CD4-positive, alpha-beta T cell (primary cell): Measurements from ENCODE around the gene ORMDL3. TPM values are rescaled to one million over a fixed set of nuclear protein-coding genes. Genes with fewer than 3 reads are reported as not detected.
"Not testable (repeated sequence)": the region's sequence is repeated elsewhere in the genome, so short reads cannot be mapped to it uniquely, and the experiment has no call there.

Experiments used
- ATAC-seq: fragments of 200-7000 bp; cut with Tn5 transposase; one replicate; pipeline ENCODE4 v1.10.0; 2022; ENCODE audit warnings: mild to moderate bottlenecking; ENCODE audit not compliant: poor library complexity
- CTCF ChIA-PET: fragments of 350-600 bp; sonication (Branson Sonifier 250); formaldehyde crosslinking; loops from one replicate; lab custom pipeline; 2021; ENCODE audit warnings: antibody characterized with exemption, inconsistent platforms; lab: Charles Lee
- POLR2A ChIA-PET: fragments of 350-600 bp; sonication (Branson Sonifier 250); formaldehyde crosslinking; loops from one replicate; lab custom pipeline; 2021; ENCODE audit warnings: antibody characterized with exemption, inconsistent platforms; lab: Charles Lee
- DNase-seq, 14 experiments: peaks; one replicate each; pipeline ENCODE4 v3.0.0-alpha.2; 2013 to 2020; ENCODE audit warnings: mixed read lengths in 2 of 14
- H3K27ac ChIP-seq, 2 donors: one replicate each; pipeline versions ENCODE4 v1.5.1 to v1.7.0; 2013; ENCODE audit warnings: low read length in 2 of 2, low read depth in 1 of 2, mild to moderate bottlenecking in 1 of 2
- H3K27me3 ChIP-seq, 2 experiments: 1 replicate in 1 of 2; 2 replicates in 1 of 2; pipeline versions ENCODE4 v1.6.1 to v1.7.0; 2013; ENCODE audit warnings: low read length in 2 of 2, control low read depth in 1 of 2, mild to moderate bottlenecking in 1 of 2, moderate library complexity in 1 of 2; ENCODE audit not compliant: insufficient read depth in 2 of 2, control insufficient read depth in 1 of 2
- H3K36me3 ChIP-seq: one replicate; pipeline ENCODE4 v1.6.1; 2013; ENCODE audit warnings: low read length, control low read depth; ENCODE audit not compliant: insufficient read depth
- H3K4me1 ChIP-seq: one replicate; pipeline ENCODE4 v1.6.1; 2013; ENCODE audit warnings: low read length, control low read depth; ENCODE audit not compliant: insufficient read depth
- H3K4me3 ChIP-seq: one replicate; pipeline ENCODE4 v1.5.1; 2013; ENCODE audit warnings: mild to moderate bottlenecking, low read length, moderate library complexity
- H3K9me3 ChIP-seq, 2 experiments: 1 replicate in 1 of 2; 2 replicates in 1 of 2; pipeline versions ENCODE4 v1.6.1 to v1.7.0; 2013; ENCODE audit warnings: low read length in 2 of 2, mild to moderate bottlenecking in 2 of 2, control low read depth in 1 of 2, moderate library complexity in 1 of 2; ENCODE audit not compliant: control insufficient read depth in 1 of 2, insufficient read depth in 1 of 2
- H3K27ac Mint-ChIP-seq: one replicate; pipeline ENCODE4 v1.8.0; 2020; ENCODE audit warnings: mixed read lengths
- H3K27me3 Mint-ChIP-seq: one replicate; pipeline ENCODE4 v1.8.0; 2021; ENCODE audit warnings: mixed read lengths
- H3K36me3 Mint-ChIP-seq: one replicate; pipeline ENCODE4 v1.8.0; 2021; ENCODE audit warnings: low read depth, mixed read lengths
- H3K4me1 Mint-ChIP-seq: one replicate; pipeline ENCODE4 v1.8.0; 2021; ENCODE audit warnings: low read depth, mixed read lengths
- H3K4me3 Mint-ChIP-seq: one replicate; pipeline ENCODE4 v1.8.0; 2020; ENCODE audit warnings: mild to moderate bottlenecking, mixed read lengths
- H3K9me3 Mint-ChIP-seq: one replicate; pipeline ENCODE4 v1.8.0; 2020; ENCODE audit warnings: mixed read lengths
- intact Hi-C, 2 experiments: fragments of 100-400 bp; cut with DNase I in 1 of 2; cut with micrococcal nuclease in 1 of 2; formaldehyde crosslinking; loops; one replicate each; pipeline versions ENCODE4 v1.15.1 to v1.9.0; 2023 to 2025; cut with DNase I, micrococcal nuclease
- total RNA-seq, 174 experiments: library from RNA in 2 of 174; stranded (reverse) in 2 of 174; gene quantifications; one replicate each; pipeline ENCODE4 v1.2.3 and lab custom pipeline; 2021 to 2026
- TF ChIP-seq, protein P1 (sequence below): fragments of 200-600 bp; IDR thresholded peaks from one replicate; pipeline ENCODE4 v1.8.0; 2022; ENCODE audit warnings: antibody characterized with exemption, mild to moderate bottlenecking

Gene ORMDL3
- total RNA-seq, 2 experiments from 2014 or later, result 103 to 105 TPM

DNA sequence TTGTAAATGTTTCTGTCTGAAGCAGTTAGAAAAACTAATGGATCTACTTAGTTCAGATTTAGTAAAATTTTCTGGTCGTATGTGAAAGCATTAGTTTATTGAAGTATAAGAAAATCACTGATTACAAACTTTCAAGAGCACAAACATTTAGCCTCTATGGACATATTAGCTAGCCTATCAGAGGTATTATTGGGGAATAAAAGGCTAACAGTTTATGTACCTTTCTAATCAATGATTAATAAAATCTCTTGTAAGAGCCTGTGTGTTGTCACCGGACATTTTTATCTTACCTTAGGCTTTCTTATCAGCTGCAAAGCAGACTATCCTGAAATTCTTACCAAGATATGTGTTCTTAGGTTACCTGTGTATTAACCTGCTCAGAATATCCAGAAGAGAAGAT, 38.2 kb downstream of the ORMDL3 start:
- no peak overlapping the region for H3K27ac Mint-ChIP-seq
- no peak overlapping the region for H3K4me3 Mint-ChIP-seq
- CTCF ChIA-PET, result no interaction called here
- H3K27me3 ChIP-seq, result no peaks in the 10 kb centered on the region
- peaks cover 11% of the 10 kb centered on the region for H3K27me3 Mint-ChIP-seq
- no peaks in the 10 kb centered on the region for H3K36me3 ChIP-seq
- POLR2A ChIA-PET, result no interaction called here
- no peak overlapping the region for H3K4me3 ChIP-seq
- no peak overlapping the region for H3K27ac ChIP-seq
- intact Hi-C loops, result no loop called here
- ATAC-seq, result no peak
- H3K4me1 ChIP-seq, result no peaks in the 10 kb centered on the region
- no peaks in the 10 kb centered on the region for H3K9me3 ChIP-seq
- no peaks in the 10 kb centered on the region for H3K9me3 Mint-ChIP-seq
- DNase-seq, result no peak
- TF ChIP-seq, protein P1, sequence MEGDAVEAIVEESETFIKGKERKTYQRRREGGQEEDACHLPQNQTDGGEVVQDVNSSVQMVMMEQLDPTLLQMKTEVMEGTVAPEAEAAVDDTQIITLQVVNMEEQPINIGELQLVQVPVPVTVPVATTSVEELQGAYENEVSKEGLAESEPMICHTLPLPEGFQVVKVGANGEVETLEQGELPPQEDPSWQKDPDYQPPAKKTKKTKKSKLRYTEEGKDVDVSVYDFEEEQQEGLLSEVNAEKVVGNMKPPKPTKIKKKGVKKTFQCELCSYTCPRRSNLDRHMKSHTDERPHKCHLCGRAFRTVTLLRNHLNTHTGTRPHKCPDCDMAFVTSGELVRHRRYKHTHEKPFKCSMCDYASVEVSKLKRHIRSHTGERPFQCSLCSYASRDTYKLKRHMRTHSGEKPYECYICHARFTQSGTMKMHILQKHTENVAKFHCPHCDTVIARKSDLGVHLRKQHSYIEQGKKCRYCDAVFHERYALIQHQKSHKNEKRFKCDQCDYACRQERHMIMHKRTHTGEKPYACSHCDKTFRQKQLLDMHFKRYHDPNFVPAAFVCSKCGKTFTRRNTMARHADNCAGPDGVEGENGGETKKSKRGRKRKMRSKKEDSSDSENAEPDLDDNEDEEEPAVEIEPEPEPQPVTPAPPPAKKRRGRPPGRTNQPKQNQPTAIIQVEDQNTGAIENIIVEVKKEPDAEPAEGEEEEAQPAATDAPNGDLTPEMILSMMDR, result no peak
- no peaks in the 10 kb centered on the region for H3K36me3 Mint-ChIP-seq
- H3K4me1 Mint-ChIP-seq, result no peaks in the 10 kb centered on the region

DNA sequence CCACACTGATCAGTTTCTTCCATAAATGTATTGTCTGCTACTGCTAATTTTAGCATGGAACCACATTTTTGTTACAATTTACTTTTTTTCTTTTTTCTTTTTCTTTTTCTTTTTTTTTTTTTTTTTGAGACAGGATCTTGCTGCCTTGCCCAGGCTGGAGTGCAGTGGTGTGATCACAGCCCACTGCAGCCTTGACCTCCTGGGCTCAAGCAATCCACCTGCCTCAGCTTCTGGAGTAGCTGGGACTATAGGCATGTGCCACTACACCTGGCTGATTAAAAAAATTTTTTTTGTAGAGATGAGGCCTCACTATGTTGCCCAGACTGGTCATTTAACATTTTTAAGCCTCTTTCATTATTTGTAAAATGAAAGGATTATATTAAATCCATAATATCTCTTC, 40.3 kb downstream of the ORMDL3 start:
- H3K9me3 Mint-ChIP-seq, result no peaks in the 10 kb centered on the region
- CTCF ChIA-PET, result no interaction called here
- H3K36me3 Mint-ChIP-seq, result no peaks in the 10 kb centered on the region
- Histone ChIP-seq H3K27ac (no peak overlapping the region), H3K36me3 (no peaks in the 10 kb centered on the region), H3K4me3 (no peak overlapping the region), H3K27me3 (no peaks in the 10 kb centered on the region), H3K4me1 (no peaks in the 10 kb centered on the region), H3K9me3 (no peaks in the 10 kb centered on the region)
- DNase-seq, result no peak
- intact Hi-C loops, result no loop called here
- H3K4me3 Mint-ChIP-seq, result no peak overlapping the region
- no peak overlapping the region for H3K27ac Mint-ChIP-seq
- TF ChIP-seq, protein P1, result no peak
- peaks cover 11% of the 10 kb centered on the region for H3K27me3 Mint-ChIP-seq
- POLR2A ChIA-PET, result no interaction called here
- no peak for ATAC-seq
- H3K4me1 Mint-ChIP-seq, result no peaks in the 10 kb centered on the region

DNA sequence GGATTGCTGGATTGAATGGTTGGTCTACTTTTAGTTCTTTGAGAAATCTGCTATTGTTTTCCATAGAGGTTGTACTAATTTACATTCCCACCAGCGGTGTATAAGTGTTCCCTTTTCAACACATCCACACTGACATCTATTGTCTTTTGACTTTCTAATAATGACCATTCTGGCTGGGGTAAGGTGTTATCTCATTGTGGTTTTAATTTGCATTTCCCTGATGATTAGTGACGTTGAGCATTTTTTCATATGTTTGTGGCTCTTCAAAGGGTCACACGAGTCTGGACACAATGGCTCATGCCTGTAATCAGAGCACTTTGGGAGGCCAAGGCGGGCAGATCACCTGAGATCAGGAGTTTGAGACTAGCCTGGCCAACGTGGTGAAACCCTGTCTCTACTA, 41.3 kb downstream of the ORMDL3 start:
- H3K4me3 ChIP-seq, H3K27ac Mint-ChIP-seq, H3K36me3 ChIP-seq, H3K4me1 Mint-ChIP-seq, CTCF ChIA-PET, POLR2A ChIA-PET, H3K9me3 Mint-ChIP-seq, intact Hi-C loops, H3K27me3 ChIP-seq, DNase-seq, H3K9me3 ChIP-seq, ATAC-seq, H3K4me1 ChIP-seq, H3K36me3 Mint-ChIP-seq, H3K4me3 Mint-ChIP-seq, H3K27ac ChIP-seq: not testable (repeated sequence)
- peaks cover 11% of the 10 kb centered on the region for H3K27me3 Mint-ChIP-seq

DNA sequence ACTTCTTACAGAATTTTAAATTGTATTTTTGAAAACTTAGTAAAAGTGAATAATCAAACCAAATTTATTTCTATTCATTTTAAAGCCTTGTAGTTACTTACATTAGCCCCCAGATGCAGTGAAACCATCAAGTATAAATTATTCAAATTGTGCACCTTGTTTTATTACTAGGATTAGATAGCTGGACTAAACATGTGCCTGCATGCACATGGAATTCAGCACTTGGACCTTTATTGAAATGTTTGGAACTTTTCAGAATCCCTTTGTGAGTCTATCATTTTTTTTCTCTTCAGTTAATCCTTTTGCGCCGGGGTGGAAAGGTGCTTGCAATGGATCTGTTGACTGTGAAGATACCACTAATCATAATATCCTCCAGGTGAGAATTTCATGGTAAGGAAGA, 54.6 kb downstream of the ORMDL3 start:
- Mint-ChIP-seq H3K4me3 (no peak overlapping the region), H3K4me1 (peaks cover 9% of the 10 kb centered on the region), H3K27me3 (no peaks in the 10 kb centered on the region), H3K27ac (no peak overlapping the region), H3K9me3 (no peaks in the 10 kb centered on the region), H3K36me3 (no peaks in the 10 kb centered on the region)
- H3K4me3 ChIP-seq, result no peak overlapping the region
- DNase-seq (peak in 2 of 14 experiments; percentile 39 to 52), ATAC-seq (peak; percentile 57)
- intact Hi-C loops, result loop anchor here (1.0 to 5.0 kb wide), 4 partner anchors 55 to 155 kb away; partner anchors contain the start of genes LRRC3C (in 1 of the 2), ORMDL3 (in 1 of the 2) and PSMD3 (in 1 of the 2)
- H3K27ac ChIP-seq, result no peak overlapping the region
- CTCF ChIA-PET, result interaction anchor here (1.0 to 1.1 kb wide), 4 partner anchors 10 to 120 kb away, joined by 3 to 4 read pairs (median 4); partner anchors contain the start of gene PSMD3
- TF ChIP-seq, protein P1, result peak; percentile 47
- H3K9me3 ChIP-seq, result peaks cover 0 to 5% of the 10 kb centered on the region in 2 experiments
- H3K36me3 ChIP-seq, result no peaks in the 10 kb centered on the region
- H3K4me1 ChIP-seq, result peaks cover 10% of the 10 kb centered on the region
- POLR2A ChIA-PET, result interaction anchor here (1.7 kb wide), 1 partner anchor 108 kb away, joined by 11 read pairs; the partner anchor contains the start of gene PSMD3
- H3K27me3 ChIP-seq, result no peaks in the 10 kb centered on the region
